Daoy (cell line): ENCODE results near the gene TBKBP1. TPM values are rescaled to one million over a fixed set of nuclear protein-coding genes. Genes with fewer than 3 reads are reported as not detected.

Experiments used
- DNase-seq: peaks from one replicate; pipeline ENCODE4 v3.0.0-alpha.2; 2015; ENCODE audit warnings: low read depth
- total RNA-seq: library from RNA; depleted of rRNA; stranded (reverse); fragments of >200 nt; shearing (Covaris generic); gene quantifications from 2 replicates; pipeline ENCODE4 v1.2.3, GENCODE V29; 2014

Gene TBKBP1
- total RNA-seq, 1 experiment from 2014 or later = 1.9 TPM

DNA sequence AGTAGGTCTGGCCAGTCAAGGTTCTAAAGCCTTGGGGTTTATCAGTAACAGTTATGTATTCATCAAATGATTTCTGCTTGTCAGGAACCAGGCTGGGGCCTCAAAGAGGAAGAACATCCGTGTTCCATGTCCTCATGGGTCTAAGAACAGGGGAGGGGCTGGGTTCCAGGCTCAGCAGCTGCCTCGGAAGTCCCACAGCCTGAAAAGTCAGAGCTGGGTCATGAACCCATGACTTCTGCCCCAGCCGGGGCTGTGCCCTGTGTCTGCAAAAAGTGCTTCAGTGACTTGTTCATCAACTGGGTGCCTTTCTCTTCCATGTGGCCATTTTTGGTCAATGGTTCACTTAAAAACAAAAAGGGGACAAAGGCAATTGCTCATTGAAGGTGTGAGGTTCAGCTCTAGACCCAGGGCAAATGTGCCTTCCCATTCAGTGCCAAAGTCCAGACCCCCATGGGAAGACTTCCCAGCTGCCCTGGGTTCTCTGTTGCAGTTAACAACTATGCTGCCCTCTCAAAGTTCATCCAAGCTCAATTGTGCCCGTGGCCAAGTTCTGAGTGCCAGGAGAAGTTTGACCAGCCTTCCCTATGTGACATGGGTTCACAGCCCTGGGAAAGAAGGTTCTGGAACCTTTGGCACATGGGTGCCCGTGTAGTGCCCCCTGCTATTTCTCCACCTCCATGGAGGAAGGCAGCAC is 18.5 kb downstream of the TBKBP1 start:
- no peak for DNase-seq

DNA sequence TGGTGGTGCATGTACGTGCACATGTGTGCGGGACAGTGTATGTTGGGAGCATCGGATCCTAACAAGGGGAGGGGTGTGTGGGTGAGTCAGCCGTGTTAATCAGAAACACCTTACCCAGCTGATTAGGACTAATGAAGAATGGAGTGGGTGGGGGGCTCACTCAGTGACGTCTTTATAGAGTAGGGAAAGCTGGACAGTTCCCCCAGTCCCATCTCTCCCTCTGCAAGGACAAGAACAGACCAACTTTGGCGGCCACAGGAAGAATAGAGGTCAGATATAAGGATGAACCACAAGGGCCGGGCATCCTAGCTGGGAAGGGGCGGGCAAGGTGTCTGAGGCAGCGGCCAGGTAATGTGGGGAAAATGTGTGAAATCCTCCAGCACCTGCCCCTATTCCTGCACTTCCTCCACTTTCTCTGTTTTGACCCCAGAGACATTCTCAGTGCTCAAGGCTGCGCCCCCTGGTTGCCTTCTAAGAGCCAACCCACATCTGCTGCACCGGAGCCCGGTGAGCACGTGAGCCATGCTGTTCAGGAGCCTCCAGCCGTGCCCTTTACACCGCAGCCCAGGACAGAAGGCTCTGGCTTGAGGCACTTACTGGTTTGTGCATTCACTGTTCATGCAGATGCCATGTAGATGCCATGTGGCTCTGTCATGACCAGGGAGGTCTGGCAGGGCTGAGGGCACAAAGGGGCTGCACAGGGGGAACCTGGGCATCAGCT is 20.2 kb downstream of the TBKBP1 start:
- no peak for DNase-seq

- no peak for DNase-seq
These were observed 20.9 kb downstream of the TBKBP1 start for GRCh38 chr17:47714773-47715396.

DNA sequence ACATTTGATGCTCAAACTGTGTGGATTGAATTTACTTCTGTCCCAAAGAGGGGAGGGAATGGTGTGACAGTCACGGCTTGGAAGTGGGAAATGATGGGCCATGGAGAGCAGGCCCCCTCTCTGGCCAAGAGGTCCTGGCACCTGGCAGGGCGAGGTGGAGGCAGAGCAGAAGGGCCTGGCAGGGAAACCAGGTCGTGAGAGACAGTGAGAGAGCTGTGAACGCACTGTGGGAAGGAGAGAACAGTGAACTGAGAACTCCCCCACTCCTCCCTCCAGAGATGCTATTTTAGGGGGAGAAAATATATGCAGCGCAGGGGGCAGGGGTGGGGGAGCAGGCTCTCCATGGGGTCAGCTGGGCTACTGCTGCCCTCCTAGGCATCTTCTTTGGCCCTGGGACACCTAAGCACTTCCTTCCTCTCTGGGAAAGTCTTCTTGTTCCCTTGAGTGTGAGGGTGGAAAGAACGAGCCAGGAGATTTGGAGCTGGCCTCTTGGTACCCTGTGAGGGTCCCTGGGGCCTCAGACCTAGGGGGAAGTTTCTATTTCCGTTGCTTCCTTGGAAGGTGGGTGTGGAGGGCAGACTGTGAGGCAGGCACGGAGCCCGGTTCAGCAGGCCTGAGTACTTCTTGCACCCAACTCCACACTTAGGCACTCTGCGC is 21.8 kb downstream of the TBKBP1 start:
- no peak for DNase-seq

- no peak for DNase-seq
These were observed 22.4 kb downstream of the TBKBP1 start for GRCh38 chr17:47716375-47716774.

DNA sequence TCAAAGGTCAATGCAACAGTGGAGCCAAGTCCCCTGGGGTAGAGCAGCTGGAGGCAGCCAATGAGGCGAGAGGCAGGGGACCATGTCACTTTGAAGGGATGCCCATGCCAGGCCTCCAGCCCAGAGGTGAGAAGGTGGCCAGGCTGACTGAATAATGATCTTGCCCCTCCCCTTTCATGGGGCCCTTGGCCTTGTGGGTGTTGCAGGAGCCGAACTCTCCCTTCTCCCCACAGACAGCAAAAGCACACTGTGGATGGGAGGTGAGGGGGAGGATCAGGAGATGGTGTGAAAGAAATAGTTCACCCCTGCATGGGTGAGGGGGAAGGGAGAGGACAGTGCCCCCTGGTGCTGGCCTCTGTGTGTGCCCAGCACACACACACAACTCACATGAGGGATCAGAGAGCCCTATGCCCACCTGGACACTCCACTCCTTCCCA is 23.3 kb downstream of the TBKBP1 start:
- DNase-seq = no peak

DNA sequence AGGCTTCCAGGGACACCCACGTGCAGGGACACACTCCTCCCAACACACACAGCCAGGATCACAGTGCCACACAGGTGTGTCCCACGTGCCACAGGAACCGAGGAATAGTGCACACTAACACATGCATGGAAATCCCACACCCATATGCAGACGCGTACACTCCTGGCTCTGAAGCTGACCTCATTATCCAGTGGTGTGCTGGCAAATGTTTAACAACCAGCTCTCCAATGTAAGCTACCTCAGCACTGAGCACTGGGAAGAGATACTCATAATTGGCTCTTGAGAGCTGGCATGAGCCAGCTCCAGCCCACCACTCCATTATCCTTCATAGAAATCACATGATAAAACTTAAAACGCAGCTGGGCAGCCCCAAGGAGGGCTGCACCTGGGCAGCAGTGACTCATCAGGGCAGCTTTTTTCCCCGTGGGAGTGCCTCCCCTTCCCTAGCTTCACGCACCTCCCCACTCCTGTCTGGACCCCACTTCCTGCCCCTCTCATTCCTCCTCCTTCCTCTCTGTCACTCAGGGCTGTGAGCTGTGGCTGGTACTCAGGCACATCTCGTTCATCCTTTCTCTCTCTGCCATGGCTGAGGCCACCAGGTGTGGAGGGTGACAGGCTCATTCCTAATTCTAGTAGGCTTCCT is 24.1 kb downstream of the TBKBP1 start:
- peak; percentile 60 for DNase-seq

DNA sequence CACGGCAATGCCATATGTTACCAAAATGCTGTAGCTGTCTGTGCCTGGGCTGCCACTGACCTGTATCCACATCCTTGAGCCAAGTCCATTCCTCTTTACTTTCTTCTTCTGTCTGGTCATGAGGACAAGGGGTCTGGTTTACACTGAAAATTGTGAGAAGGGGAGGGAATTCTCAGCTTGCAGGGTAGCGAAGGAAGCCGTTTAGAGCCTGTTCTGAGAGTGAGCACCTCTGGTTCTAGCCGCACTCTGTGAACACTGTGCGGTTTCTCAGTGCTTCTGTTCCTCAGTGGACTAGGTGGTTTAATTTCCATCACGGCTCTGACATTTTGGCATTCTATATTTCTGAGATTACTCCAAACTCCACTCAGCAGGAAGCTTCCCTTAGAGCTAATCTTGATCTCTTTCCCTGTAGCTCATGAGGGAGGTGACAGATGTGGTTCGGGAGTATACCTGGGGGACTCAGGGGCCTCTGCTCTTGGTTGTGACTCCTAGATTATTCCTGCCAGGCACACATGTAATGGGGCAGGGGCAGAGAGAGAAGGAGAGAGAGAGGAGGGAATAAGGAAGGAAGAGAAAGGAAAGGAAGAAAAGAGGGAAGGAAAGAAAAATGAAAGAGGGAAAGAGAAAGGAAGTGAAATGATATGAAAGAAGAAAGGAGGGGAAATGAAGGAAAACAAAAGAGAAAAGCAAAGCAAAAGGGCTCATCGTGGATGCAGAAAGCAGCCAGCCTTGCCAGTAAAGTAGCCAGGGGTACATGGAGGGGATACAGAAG is 24.9 kb downstream of the TBKBP1 start:
- no peak for DNase-seq

DNA sequence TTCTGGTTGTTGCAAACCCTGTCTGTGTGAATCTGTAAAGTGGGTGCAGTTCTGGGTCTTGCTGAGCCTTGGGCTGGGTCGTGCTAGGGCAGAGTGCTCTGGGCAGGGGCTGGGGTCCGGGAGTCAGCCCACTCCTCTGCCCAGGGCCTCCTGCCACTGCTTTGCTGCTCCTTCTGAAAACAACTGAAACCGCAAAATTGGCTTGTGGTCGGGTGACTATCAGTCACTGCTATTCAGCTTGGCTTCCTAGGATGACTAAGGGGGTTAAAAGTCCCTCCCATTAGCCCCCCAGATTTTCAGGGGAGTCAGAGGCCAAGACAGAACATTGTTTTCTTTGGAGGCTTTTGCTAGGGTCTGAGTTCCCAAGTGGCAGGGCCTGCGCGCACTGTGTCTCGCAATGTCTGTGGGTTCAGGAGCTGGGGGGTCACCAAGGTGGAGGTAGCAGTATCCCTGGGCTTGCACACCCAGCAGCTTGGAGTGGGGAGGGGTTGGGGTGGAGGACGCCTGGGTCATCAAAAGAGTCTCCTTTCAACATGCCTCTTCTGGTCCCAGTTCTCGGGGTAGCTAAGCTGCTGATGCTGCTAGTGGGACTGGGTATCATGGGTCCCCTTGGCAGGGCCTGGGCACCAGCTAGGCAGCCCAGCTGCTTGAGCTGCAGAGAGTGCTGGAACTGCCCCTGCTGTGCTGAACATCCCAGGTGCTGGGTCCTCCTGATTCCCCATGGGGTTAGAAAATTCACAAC is 25.6 kb downstream of the TBKBP1 start:
- DNase-seq = peak; percentile 91

GRCh38 chr17:47720196-47720595 is 26.2 kb downstream of the TBKBP1 start:
- no peak for DNase-seq

- DNase-seq = peak; percentile 67
These were observed 27.0 kb downstream of the TBKBP1 start for GRCh38 chr17:47720754-47721533.

GRCh38 chr17:47721725-47722124 is 27.8 kb downstream of the TBKBP1 start:
- no peak for DNase-seq

GRCh38 chr17:47724705-47725104 is 30.7 kb downstream of the TBKBP1 start:
- DNase-seq = no peak

- DNase-seq = no peak
These were observed 31.6 kb downstream of the TBKBP1 start for GRCh38 chr17:47725446-47726111.

DNA sequence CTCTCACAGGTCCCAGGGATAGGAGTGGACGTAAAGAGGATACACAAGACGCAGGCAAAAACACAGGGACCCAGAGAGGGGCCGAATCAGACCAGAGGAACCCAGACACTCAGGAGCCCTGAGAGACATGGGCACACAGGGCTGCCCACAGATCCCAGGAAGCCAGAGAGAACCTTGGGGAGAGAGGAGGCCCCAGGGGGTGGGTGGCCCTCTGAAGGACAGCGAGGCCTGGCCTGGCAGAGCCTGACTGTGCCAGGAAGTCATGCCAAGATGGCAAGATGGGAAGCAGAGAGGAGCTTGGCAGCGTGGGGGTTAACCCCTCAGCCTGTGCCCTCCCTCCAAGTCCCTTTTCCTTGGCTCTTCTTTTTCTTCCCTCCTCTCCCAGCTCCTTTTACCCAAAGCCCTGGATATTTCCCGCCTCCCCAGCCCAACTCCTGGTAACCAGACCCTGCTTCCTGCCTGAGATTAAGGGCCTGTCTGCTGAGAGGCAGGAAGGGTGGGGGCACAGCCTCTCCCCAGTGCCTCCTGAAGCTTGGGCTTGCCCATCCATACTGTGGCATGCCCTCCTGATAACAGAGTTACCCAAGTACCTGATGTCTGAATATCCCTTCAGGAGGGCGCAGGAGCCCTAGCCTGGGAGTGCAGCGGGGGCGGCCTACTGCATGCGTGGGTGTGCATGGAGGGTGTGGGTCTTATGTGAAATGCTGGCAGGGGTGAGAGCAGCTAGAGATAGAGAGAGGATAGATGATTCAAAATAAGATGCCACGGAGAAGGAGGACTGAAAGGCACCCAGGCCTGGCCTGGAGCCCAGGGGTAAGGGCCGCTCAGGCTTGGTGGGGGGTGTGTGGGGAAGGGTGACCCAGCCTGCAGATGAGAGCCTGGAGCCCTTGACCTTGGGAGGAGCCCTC is 33.1 kb downstream of the TBKBP1 start:
- no peak for DNase-seq

GRCh38 chr17:47727704-47728036 is 33.7 kb downstream of the TBKBP1 start:
- no peak for DNase-seq

- DNase-seq = no peak
These were observed 34.4 kb downstream of the TBKBP1 start for GRCh38 chr17:47728214-47728877.

- DNase-seq = no peak
These were observed 35.5 kb downstream of the TBKBP1 start for GRCh38 chr17:47729476-47729875.
